Sigmoid colon (tissue), 4 donors: Measurements from ENCODE around the gene CNOT6.

ENCODE experiments used
- CTCF ChIP-seq, 4 experiments: fragments of 450-650 bp in 3 of 4; fragments of 200-600 bp in 1 of 4; IDR thresholded peaks; one replicate each; pipeline ENCODE4 v1.5.1; 2016 to 2019; ENCODE audit warnings: antibody characterized with exemption in 4 of 4, mild to moderate bottlenecking in 3 of 4, moderate library complexity in 2 of 4
- EP300 ChIP-seq, 4 donors: sonication (generic); formaldehyde crosslinking; IDR thresholded peaks; one replicate each; pipeline ENCODE4 v1.6.1; 2017; ENCODE audit warnings: antibody characterized with exemption in 4 of 4
- POLR2A ChIP-seq, 2 donors: fragments of 450-650 bp; IDR thresholded peaks; one replicate each; pipeline ENCODE4 v1.6.1; 2016; ENCODE audit warnings: antibody characterized with exemption in 2 of 2, mild to moderate bottlenecking in 2 of 2, moderate library complexity in 2 of 2
- POLR2AphosphoS5 ChIP-seq, 4 donors: sonication (generic); formaldehyde crosslinking; IDR thresholded peaks; one replicate each; pipeline ENCODE4 v1.6.1; 2017; ENCODE audit warnings: antibody characterized with exemption in 4 of 4

- TF ChIP-seq POLR2AphosphoS5 (IDR thresholded peaks at IDR 0.05) = no peak
- no peak for TF ChIP-seq POLR2A (IDR thresholded peaks at IDR 0.05)
- TF ChIP-seq EP300 (IDR thresholded peaks at IDR 0.05) = no peak
- no peak for TF ChIP-seq CTCF (IDR thresholded peaks at IDR 0.05)
Observed at GRCh38 chr5:180471866-180472265, 22.3 kb upstream of the CNOT6 start.
